NK-92 treated with Interleukin-12 subunit alpha and Interleukin-12 subunit beta, amount 100 ng/mL, for 24 hours (cell line): Measurements from ENCODE around the gene AAMP.

ENCODE experiments used
- DNase-seq: peaks from one replicate; lab custom pipeline; 2025; lab: John Stamatoyannopoulos, UW

The AAMP gene

DNA sequence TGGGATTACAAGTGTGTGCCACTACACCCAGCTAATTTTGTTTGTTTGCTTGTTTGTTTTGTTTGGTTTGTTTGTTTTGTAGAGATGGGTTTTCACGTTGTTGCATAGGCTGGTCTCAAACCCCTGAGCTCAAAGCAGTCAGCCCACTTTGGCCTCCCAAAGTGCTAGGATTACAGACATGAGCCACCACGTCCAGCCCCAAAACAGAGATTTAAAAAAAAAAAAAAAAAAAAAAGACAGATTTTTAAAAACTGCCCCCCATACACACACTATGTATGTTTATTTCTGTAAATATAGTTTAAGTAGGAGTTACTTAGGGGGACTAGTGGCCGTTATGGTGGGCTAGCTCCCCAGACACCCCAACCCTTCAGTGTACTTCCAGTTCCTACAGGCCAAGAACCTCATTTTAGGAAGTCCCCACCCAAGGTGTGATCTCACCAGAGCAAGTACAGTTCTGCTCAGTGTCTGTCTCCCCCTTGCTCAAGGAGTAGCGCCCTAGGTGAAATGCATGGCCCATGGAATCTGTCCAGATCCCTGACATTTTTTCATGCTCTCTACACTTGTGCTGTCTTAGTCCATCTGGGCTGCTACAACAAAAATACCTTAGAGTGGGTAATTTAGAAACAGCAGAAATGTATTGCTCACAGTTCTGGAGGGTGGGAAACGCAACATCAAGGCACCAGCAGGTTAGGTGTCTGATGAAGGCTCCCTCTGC lies 23.9 kb upstream of the AAMP start:
- DNase-seq = no peak

DNA sequence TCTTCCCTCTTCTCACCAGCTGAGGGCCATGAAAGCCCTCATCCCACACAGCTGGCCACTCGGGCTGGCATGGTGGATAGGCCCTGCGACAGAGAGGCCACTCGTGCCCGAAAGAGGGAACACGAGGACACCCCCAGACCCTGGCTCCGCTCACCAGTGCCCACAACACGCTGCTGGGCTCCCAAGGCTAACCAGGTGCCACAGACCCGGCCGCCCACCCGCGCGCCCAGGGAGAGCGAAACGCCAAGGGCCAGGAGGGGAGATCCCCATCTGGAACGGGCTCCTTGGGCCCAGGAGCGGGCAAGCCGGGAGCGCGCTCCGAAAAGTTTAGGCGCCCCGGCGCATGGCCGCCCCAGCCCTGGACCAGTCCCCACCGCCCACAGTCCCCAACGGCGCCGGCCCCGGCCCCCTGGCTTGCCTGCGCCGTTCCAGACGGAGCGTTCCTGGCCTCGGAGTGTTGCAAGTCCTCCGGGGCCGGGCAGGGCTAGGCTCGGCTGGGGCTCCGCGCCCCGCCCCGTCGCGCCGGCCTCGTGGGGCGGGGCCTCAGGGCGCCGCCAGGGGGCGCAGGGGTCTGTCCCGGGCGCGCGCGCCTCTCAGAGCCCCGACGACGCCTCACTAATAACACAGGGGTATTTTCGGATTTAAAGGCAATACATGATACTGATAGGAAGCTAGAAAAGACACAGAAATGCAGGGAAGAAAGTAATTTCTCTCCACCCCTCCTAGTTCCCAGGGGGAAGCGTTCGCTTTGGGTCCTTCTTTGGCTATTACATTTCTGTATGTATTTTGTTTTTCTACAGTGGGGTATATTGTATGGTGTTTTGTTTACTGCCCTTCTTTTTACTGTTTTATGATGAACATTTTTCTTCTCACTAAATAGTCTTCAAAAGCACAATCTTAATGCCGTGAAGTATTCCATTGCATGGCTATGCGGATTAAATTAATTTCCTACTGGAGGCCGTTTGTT lies 22.4 kb upstream of the AAMP start, which contains the start of gene TMBIM1:
TMBIM1 (minus strand) TSS at position 456 of the 967 bp plus-strand sequence. CDS start 10,362 bp downstream, outside the sequence.
- DNase-seq = no peak

DNA sequence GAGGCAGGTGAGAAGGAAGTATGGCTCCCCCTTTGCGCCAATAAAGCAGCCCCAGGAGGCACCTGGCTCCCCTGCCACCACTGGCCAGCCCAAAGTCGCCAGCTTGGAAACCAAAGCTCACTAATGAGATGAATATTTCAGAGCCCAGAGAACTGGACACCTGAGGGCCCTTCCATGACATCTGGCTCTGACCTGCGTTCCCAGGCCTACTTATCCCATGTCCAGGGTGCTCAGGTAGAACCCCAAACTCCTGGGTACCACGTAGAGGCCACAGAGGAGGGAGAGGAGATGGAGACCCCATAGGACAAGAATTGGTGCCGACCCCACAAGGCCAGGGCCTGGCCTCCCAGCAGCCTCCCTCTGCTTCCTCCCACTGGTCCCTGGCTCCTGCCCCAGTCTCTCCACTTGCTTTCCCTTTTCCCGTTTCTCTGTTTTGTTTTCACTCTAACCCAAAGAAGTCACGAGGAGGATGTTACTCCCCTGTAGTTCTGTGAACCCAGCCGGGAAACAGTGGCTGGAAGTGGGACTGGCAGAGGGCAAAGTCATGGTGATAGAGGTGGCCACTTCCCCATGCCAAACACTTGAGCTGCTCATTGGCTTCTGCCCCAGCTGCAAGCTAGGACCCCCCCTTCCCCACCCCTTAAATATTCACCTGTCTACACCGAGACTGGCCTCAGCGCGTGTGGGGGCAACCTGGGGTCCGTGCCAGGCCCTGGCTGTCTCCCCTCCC lies 21.5 kb upstream of the AAMP start:
- DNase-seq = no peak

DNA sequence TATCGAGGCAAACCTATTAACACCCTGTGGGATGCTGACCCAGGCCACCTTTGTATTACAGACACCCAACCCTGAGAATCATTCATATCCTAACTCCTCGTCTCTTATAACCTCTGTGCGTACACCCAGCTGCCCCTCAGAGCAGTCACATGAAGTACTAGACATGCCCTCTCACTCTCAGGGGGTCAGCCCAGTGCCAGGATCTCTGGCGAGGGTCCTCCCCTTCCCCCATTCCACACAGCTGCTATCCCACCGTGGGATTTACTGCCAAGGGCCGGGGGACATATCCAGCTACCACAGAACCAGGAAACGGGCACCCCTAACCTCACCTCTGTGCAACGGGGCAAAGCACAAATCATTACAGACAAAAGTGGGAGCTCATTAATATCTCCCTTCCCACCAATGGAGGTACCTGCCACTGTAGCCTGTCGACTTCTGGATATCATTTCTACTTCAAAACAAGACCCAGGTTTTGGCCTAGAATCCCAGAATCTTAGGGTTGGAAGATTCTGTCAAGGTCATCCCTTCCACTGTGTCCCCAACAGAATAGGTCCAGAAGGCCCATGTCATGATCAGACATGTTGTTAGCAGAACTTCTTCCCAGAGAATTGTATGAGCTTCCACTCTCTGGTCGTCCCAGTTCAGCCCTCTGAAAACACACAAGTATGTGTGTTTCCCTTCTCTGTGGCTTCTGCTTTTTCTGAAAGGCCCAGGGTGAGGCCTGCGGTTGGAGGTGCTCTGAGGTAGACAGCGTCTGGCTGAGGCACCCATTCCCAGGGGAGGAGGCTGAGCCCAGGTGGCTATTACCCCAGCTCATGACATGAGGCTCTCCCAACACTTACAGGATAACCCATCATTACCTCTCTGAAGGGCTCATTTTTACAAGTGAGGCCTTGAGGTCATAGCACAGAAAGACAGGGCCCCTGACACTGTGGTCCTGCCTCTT lies 20.7 kb upstream of the AAMP start:
- no peak for DNase-seq

DNA sequence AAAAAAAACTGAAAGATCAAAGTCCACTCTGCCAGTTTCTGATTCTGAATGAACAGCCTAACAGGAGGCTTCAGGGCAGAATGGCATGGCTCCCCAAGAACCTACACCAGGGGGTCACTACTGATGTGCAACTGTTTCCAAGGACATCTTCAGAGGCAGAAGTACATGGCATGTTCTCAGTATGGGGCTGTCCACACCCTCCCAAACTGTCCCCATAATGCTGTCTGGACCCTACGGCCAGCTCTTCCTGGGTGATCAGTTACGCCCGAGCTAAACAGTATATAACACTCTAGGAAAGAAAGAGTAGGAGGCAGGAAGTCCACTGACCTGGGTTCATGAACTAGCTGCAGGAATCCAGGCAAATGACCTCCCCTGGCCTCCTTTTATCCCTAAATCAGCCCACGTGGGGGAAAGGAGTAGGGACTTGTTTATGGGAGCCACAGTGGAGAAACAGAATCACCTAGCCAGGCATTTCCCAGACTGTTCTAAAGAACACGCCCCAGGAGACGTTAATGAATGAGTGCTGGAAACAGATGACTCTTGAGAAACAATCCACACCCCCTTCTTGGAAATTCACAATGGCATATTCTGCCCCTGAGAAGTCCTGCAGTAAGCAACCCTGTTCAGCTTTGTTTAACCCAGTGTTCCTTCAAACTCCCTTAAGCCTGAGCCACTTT lies 19.8 kb upstream of the AAMP start:
- DNase-seq = no peak

DNA sequence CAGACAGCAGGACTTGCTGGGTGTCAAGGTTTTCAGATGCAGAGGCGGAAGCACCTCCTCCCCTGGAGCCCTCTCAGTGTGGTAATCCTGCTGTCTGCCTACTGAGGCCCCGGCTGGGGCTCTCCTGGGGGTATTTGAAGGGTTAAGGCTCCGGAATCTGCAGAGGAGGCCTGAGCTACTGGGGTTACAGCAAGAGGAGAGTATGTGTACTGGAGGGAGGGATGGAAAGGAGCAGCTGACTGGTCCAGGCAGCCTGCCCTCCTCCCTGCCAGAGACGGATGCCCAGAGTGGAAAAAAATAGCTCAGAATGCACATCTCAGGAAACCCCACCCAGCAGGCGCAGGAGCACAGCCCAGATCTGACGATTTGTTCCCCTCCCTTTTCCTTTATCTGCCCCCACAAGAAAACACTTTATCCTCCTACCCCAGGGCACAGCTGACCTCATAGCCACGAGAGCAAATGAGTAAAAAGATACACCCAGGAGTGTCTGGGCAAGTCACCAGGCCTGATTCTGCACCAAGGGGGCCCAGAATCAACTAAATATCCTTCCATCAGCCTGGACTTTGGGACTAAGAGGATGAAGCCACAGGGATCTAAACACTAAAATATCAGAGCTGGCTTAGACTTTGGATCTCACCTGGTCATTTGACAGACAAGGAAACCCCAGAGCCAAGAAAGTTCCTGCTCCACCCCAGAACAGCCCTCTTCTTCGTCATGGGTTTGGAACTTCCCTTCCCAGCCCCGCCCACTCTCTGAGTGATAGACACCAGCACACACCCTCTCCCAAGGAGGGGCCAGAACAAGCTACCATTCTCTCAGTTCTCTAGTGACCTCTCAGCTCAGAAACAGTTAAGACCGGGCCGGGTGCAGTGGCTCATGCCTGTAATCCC lies 16.9 kb upstream of the AAMP start:
- DNase-seq = peak; percentile 51

DNA sequence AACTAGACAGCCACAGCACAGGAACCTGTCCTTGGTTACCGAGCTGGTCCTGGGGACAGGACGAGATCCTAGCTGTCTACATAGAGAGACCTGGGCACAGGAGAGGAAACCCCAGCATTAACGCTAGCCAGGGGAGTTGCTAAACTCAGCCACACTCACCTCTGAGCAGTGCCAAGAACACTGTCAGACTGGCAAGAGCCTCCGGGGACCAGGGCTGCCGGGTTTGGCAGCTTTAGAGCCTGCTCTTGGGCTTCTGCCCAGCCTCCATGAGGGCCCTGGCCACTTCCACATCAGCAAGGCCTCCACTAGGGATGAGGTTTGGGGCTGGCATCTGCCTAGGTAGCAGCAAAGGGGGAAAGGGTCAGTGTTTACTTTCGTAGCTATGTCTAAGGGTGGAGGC lies 15.7 kb upstream of the AAMP start:
- no peak for DNase-seq

DNA sequence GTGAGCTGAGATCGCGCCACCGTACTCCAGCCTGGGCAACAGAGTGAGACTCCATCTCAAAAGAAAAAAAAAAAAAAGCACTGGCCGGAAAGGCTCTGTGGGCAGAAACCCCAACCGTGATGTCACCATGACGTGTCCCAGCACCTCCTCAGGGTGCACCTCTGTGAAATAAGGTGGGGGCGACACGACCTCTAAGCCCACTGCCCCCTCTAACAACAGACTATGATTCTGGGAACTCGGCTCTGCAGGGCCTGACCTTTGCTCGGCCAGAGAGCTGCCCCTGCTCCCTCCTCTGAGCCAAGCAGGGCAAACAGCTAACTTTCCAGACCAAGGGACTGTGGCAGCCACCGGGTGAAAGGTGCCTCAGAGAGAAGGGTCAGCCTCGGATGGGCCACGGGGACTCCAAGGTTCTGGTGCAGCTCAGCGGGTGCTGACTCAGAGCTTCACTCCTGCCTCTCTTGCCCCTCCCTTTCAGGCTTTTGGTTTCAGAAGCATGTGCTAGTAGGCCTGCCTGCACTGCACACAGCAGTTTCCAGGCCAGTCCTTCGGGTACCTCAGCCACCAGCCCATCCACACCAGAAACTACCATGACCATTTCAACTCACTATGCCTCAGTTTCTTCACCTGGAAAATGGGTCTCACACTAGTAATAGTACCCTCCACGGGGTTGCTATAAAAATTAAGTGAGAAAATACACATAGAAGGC lies 14.3 kb upstream of the AAMP start:
- DNase-seq = peak; percentile 44

DNA sequence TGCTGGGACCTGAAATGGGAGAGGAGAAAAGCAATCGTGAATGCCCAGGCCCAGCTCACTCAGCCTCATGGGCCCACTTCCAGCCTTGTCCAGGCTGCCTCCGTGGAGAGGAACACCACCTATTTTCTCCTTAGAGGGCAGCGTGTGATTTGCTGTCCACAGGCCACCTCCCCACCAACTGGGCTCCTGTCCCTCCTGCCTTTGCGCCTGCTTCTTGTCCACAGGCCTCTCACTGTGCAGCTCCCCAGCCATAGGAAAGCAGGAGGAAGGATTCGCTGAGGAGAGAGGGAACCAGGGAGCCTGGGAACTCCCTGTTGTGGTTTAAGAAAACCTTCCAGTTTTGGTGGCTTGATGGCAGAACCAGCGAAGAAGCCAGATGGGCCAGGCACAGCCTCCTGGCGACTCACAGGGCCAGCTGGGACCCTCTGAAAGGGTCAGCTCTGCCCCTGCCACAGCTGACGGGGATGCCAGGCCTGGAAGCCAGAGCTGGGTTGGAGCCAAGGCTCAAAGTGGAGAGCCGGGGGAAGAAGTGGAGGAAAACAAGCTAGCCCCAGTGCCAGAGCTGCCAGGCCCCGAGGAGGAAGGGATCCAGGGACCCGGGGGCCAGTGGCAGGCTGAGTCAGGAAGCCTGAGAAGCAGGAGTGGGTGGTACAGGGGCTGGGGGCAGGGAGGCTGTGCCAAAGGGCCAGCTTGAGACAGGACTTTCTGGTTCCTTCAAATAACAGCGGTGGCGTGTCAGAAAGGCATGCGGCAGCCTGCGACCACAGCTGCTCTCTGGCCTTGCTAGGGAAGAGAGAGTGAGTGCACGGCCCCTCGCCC lies 12.4 kb upstream of the AAMP start:
- no peak for DNase-seq

DNA sequence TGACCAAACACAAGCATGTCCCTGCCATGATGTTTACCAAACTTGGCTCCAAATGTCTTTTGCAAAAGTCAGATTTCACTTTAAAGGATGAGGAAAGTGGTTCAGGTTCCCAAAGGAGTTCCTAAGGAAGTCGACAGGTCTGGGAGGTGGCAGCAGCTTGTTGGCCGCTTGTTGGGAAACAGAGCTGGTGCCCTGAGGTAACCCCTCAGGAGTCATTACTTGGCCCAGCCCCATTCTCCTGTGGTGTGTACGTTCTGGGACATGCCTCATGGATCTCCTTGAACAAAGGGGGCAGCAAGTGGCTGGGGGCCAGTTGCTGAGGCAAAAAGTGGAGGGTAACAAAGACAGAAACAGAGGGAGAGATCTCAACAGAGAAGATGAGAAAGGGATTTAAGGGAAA lies 11.5 kb upstream of the AAMP start:
- DNase-seq = no peak

DNA sequence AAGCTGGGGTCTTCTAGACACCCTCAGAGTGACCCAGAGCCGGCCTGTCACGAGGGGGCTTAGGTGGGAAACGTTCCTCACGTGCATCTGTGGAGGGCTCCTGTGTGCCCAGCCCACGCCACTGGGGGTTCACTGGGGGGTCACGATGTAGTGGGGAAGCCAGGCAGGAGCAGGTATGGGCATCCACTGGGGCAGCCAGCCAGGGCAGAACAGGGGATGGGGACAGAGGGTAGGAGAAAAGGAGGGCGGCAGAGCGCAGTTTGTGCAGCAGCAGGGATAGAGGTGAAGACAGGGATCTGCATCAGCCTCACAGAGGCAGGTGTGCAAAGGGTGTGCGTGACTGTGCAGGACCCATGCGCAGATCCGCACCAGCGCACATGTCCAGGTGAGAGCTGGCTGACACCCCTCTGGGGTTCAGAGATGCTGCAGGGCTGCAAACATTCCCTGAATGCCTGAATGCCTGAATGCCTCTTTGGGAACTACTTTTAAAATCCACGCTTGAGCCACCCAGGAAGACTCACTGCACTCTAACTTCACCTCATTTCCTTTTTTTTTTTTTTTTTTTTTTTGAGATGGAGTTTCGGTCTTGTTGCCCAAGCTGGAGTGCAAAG lies 10.4 kb upstream of the AAMP start:
- no peak for DNase-seq

DNA sequence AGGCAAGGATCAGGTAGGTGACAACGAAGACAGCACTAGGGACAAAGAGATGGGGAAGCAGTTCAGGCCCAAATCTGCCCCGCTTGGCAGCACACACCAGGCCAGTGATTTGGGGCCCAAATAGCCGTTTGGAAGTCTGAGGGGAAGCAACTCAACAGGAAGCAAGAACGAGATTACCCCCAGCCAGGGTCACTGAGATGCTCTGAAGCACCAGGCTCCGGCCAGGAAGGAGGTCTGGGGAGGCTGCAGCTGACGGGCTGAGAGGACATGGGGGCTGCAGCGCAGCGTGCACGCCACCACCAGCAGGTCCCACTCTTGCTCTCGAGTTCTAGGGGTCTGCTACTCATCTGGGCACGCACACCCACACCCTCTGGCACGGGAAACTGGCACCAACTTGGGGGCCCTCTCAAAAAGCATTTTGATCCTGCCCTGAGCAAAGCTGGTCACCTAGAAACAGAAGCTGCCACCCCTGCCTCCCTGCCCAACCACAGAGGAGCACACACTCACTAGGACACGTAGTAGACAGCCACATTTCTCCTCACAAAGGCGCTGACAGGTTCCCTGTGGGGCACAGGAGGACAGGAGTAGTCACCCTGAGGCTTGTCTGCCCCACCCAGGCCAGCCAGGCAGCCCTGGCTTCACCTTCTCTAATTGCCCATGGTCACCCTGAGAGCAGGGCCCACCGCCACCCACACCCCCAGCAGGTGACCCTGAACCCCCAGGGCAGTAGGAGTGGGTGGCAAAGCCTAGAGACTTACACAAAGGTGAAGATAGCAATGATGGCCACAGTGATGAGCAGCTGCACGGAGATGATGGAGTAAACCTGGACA lies 8.8 kb upstream of the AAMP start:
- DNase-seq = no peak

DNA sequence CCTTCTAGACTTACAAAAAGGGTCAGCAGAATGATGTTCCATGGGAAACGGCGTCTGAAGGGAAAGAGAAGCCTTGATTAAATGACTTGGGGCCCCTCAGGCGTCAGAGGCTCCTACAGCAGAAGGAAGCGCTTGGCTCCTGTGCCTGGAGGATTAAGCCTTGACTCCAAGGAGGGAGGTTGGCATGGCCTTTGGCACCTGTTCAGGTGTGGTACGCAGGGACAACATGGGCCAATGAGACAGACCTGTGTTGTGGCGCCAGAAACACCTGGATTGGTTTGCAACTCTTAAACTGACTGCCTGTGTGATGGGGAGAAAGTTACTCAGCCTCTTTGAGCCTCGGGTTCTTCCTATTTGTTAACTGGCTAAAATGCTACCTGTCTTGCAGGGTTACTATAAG lies 8.0 kb upstream of the AAMP start:
- DNase-seq = no peak

DNA sequence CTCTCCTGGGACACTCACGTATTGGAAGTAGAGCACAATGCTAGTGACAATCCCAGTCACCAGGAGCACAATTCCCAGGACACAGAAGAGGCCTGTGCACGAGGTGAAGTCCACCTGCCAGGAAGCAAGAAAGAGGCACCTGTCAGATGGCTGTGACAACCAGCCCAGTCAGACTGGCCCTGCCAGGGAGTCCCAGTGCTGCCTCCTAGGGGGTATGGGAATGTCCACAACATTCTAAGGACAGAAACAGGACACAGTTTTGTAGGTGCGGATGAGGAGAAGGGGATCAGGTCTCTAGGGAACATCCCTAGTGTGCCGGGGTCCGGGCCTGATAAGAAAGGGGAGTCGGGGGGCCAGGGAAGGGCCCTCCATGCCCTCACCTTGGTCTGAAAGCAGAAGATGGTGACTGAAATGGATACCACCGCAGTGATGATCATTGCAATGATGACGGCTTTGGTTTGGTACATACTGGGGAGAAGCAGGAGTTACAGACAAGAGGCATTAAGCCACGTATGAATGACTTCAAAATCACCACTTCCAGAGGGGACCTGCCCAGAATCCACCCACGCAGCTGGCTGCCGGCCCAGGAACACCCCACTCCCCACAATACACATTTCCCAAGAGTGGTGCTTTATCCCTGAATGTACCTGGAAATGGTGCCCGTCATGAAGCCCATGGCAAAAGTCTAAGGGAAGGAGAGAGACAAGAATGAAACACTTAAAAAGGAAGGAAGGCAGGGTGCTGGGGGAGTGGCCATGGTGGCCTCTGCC lies 7.2 kb upstream of the AAMP start:
- DNase-seq = no peak

DNA sequence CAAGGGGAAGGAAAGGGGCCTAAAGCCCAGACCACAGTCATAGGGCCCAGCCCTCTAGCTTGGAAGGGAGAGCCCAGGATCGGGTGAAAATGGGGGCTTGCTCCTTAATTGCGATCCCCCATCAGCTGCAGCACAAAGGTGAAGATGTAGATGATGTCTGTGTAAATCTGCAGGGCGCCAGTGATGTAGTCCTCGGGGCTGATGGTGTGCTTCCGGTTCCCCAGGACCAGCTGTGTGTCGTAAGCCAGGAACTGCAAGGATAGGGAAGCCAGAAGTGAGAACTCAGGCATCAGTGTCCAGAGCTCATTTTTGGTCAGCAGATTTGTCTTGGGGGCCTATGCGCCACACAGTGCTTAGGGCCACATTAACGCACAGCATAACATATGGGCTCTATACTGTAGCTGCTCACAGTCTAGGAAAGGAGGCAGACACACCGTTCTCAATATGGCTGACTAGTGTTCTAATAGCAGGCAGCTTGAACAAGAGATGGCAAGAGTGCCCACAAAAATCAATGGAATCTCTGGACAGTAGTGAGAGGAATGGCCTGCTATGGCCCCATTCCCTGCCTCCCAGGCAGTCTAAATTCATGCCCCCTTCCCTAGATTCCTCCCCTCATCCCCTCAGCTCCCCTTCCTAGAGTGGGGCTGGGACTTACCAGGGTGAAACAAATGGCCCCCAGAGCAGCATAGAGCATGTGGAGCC lies 5.6 kb upstream of the AAMP start:
- no peak for DNase-seq
